ENCODE measurements around the gene MXRA8. TPM values are rescaled to one million over a fixed set of nuclear protein-coding genes. Genes with fewer than 3 reads are reported as not detected.

MXRA8 gene
- total RNA-seq, 1 experiment from 2014 or later, result 0.11 TPM

DNA sequence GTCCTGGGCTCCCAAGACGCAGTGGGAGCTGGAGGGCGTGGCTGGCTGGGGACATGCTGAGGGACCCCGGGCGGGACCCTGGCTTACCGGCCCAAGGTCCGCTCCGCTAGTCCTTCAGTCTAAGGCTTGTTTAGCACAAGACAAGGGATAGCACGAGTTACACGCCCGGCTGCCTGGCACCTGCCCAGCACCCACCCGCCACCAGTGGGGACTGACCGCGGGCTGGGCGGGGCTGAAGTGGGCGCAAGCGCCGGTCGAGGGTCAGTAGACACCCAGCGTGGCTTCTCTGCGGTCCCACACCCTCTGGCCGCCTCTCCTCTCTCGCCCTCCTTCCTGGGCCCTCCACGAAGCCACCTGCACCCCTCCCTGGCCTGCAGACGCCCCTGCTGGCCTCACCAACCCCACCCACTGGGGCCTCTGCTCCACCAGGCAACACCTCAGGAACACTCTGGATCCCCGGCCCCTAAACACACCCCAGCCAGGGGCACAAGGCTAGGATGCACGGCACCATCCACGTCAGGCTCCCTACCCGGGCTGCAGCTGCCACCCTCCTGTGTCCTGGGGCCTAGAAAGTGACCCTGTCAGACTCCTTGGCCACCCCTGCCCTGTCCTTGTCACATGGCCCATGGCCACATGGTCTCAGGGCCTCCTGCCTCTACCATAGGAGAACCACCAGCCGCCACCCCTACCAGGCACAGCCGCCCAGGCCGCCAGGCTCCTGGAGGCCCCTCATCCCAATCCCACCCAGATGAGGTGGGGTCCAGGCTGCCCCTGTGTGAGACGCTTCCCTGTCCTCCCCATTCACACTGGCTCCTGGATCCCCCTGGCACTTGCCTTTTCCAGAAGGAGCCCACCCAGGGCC lies 21.2 kb downstream of the MXRA8 start:
- DNase-seq (ENCODE audit: low read depth), result no peak

DNA sequence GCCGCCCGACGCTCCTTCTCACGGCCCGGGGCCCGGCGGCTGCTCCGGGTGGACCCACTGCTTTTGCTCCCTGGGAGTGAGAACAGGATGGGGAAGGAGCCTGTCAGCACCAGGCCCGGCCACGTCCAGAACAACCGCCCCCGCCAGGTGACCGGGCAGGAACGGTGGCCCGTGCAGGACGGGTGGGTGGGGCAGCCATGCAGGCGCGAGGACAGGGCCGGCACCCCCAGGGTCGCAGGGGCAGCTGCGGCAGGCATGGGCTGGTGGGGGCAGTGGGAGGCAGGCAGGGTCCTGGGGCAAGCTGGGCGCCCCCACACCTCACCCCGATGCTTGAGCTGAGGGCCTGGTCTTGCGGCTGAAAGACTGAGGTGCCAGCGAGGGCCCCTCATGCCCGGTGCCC lies 21.9 kb downstream of the MXRA8 start:
- DNase-seq (ENCODE audit: low read depth), result no peak

- DNase-seq (ENCODE audit: low read depth), result no peak
These were observed 22.5 kb downstream of the MXRA8 start for GRCh38 chr1:1335792-1336248.

GRCh38 chr1:1335283-1335682 lies 23.1 kb downstream of the MXRA8 start:
- no peak for DNase-seq (ENCODE audit: low read depth)

DNA sequence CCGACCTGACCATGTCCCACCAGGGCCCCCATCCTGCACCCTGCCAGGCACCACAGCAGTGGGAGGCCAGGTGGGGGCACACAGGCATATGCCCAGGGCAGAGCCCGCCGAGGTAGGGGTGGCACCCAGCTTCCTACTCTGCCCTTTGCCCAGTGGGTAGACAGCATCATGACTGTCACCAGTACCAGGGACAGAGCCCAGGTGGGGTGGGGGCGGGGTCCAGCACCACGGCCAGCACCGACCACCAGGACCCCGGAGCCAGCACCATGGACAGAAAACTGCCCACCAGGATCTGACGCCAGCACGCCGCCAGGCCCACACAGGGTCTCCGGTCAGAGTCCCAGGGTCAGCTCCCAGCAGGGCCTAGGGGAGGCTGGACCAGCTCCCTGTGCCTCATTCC lies 23.5 kb downstream of the MXRA8 start:
- no peak for DNase-seq (ENCODE audit: low read depth)

- no peak for DNase-seq (ENCODE audit: low read depth)
These were observed 24.7 kb downstream of the MXRA8 start for GRCh38 chr1:1333551-1334241.

- DNase-seq (ENCODE audit: low read depth), result no peak
These were observed 25.4 kb downstream of the MXRA8 start for GRCh38 chr1:1332774-1333480.

- DNase-seq (ENCODE audit: low read depth), result no peak
These were observed 26.2 kb downstream of the MXRA8 start for GRCh38 chr1:1332031-1332755.

DNA sequence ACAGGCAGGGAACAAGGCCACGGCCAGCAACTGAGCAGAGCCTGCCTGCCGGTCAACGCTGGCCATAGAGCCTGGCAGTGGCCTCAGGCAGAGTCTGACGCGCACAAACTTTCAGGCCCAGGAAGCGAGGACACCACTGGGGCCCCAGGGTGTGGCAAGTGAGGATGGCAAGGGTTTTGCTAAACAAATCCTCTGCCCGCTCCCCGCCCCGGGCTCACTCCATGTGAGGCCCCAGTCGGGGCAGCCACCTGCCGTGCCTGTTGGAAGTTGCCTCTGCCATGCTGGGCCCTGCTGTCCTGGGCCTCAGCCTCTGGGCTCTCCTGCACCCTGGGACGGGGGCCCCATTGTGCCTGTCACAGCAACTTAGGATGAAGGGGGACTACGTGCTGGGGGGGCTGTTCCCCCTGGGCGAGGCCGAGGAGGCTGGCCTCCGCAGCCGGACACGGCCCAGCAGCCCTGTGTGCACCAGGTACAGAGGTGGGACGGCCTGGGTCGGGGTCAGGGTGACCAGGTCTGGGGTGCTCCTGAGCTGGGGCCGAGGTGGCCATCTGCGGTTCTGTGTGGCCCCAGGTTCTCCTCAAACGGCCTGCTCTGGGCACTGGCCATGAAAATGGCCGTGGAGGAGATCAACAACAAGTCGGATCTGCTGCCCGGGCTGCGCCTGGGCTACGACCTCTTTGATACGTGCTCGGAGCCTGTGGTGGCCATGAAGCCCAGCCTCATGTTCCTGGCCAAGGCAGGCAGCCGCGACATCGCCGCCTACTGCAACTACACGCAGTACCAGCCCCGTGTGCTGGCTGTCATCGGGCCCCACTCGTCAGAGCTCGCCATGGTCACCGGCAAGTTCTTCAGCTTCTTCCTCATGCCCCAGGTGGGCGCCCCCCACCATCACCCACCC lies 27.0 kb downstream of the MXRA8 start, which contains the start of gene TAS1R3:
Gene TAS1R3 (plus strand): TSS at position 213 of the 898 bp plus-strand sequence. CDS start 66 bp downstream, at position 279.
- DNase-seq (ENCODE audit: low read depth), result no peak

GRCh38 chr1:1330366-1331067 lies 27.8 kb downstream of the MXRA8 start:
- no peak for DNase-seq (ENCODE audit: low read depth)

GRCh38 chr1:1329304-1330210 lies 28.8 kb downstream of the MXRA8 start:
- DNase-seq (ENCODE audit: low read depth), result no peak

DNA sequence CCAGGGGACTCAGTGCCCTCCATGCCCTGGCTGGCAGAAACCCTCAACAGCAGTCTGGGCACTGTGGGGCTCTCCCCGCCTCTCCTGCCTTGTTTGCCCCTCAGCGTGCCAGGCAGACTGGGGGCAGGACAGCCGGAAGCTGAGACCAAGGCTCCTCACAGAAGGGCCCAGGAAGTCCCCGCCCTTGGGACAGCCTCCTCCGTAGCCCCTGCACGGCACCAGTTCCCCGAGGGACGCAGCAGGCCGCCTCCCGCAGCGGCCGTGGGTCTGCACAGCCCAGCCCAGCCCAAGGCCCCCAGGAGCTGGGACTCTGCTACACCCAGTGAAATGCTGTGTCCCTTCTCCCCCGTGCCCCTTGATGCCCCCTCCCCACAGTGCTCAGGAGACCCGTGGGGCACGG lies 30.1 kb downstream of the MXRA8 start:
- DNase-seq (ENCODE audit: low read depth), result no peak

GRCh38 chr1:1327291-1327690 lies 31.1 kb downstream of the MXRA8 start:
- no peak for DNase-seq (ENCODE audit: low read depth)

DNA sequence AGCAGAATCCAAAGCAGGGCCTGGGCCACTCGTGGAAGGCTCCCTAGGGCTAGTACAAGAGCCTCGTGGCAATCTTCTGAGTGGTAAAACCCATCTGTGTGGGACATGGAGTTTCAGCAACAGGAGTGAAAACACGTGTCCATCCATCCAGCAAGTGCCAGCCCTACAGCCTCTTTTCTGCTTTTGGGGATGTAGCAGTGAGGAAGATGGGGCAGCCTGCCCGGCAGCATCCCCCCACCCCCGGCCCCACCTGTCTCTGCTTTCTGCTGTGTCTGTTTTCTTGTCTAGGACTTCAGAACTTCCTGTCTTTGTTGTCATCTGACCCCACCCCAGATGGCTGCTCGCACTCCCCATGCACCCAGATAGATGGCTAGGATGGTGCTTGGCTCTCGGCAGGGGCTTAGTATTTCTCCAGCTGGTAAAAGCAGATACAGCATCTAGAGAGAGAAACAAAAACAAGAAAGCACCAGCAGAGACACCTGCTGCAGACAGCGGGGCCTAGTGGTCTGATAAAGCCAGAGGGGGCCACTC lies 32.2 kb downstream of the MXRA8 start:
- DNase-seq (ENCODE audit: low read depth), result no peak

GRCh38 chr1:1325288-1326074 lies 32.9 kb downstream of the MXRA8 start:
- DNase-seq (ENCODE audit: low read depth), result no peak

GRCh38 chr1:1324524-1325287 lies 33.6 kb downstream of the MXRA8 start, which contains the start of the genes CPTP and INTS11:
TSS of gene CPTP (plus strand) at chr1:1324802. CDS start at chr1:1326911, 2,109 bp downstream.
TSS of gene INTS11 (minus strand) at chr1:1324660. CDS start at chr1:1324608, 52 bp downstream.
- peak; percentile 65 for DNase-seq (ENCODE audit: low read depth)
